ENCODE measurements around the gene PHF2. TPM values are rescaled to one million over a fixed set of nuclear protein-coding genes. Genes with fewer than 3 reads are reported as not detected.

Gene PHF2
- total RNA-seq, 1 donor from 2014 or later, result 40.3 TPM

DNA sequence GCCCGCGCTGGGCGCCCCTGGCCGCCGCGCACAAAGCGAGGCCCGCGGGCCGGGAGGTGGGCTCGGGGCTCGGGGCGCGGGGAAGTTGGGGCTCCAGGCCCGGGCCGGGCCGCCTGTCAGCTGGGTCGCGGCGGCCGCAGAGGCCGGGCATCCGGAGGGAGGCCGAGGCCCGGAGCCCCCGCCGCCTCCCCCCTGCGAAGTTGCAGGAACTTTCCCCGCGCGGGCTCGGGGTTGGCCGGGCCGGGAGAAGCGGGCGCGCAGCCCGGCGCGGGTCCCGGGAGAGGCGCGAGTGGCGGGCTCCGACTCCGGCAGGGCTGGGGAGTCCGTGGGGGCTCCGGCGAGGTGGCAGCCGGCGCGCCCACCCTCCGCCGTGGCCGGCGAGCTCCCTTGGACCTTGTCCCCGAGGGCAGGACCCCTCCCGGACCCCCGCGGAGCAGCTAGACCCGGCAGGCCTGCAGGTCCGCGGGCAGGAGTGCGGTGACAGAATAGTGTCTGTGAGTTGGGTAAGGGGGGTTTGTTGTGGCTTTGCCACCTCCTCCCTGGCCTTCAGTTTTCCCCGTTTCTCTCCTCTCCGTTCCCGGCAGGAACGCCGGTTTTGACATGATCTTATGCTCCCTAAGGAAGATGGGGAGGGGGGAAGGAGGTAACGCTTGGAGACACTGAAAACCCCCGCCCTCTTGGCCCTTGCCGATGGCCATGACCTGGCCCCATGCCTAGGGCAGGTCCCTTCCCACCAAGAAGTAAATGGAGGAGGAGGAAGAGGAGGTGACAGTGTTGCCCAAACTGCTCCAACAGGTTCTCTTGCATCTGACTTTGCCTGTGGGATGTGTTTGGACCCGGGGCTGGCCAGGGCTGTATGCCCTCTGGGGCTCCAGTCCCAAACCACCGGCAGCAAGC lies 942 bp downstream of the PHF2 start:
- no peaks in the 10 kb centered on the region for H3K36me3 Mint-ChIP-seq (ENCODE audit: unreplicated experiment)
- H3K27me3 Mint-ChIP-seq (ENCODE audit: unreplicated experiment), result no peaks in the 10 kb centered on the region
- H3K4me1 Mint-ChIP-seq (ENCODE audit: unreplicated experiment), result peaks cover 61% of the 10 kb centered on the region
- peak; percentile 84 for DNase-seq (ENCODE audit: extremely low spot score, unreplicated experiment)
- peak overlapping the region; percentile 81 for H3K27ac Mint-ChIP-seq (ENCODE audit: unreplicated experiment)
- TF ChIP-seq, protein P1, sequence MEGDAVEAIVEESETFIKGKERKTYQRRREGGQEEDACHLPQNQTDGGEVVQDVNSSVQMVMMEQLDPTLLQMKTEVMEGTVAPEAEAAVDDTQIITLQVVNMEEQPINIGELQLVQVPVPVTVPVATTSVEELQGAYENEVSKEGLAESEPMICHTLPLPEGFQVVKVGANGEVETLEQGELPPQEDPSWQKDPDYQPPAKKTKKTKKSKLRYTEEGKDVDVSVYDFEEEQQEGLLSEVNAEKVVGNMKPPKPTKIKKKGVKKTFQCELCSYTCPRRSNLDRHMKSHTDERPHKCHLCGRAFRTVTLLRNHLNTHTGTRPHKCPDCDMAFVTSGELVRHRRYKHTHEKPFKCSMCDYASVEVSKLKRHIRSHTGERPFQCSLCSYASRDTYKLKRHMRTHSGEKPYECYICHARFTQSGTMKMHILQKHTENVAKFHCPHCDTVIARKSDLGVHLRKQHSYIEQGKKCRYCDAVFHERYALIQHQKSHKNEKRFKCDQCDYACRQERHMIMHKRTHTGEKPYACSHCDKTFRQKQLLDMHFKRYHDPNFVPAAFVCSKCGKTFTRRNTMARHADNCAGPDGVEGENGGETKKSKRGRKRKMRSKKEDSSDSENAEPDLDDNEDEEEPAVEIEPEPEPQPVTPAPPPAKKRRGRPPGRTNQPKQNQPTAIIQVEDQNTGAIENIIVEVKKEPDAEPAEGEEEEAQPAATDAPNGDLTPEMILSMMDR (IDR thresholded peaks at IDR 0.05), result no peak
- no peaks in the 10 kb centered on the region for H3K9me3 Mint-ChIP-seq (ENCODE audit: unreplicated experiment)
- peak overlapping the region; percentile 81 for H3K4me3 Mint-ChIP-seq (ENCODE audit: unreplicated experiment)

DNA sequence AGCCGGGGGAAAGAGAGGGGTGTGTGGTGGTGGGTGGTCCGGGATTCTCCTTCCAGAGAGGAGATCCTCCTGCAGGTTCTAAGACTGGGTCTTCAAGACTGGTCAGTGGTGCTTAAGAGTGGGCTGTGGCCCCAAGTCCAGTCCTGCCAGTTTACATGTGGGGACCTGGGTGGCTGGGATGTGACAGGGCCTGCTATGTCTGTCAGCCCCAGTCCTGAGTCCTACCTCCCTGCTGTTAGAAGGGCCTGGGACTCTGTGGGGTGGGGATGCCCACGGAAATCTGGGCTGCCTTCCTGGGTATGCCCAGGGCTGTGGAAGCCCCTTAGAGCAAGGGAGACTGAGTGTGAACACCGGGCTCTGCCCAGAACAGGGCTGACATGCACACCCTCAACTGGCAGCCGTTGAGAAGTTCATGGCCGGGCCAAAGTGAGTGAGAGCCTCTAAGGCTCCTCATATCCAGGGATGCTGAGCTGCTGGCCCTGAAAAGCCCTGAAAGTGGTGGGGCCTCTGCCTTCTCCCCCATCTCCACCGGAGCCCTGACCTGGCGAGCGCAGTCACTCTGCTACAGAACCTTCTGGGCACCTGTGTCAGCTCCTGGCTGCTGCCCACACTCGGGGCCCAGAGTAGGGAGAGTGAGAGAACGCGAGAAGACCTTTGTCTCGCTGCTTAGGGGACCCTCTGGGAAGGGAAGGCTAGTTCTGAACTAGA lies 1.7 kb downstream of the PHF2 start:
- H3K9me3 Mint-ChIP-seq (ENCODE audit: unreplicated experiment), result no peaks in the 10 kb centered on the region
- H3K4me3 Mint-ChIP-seq (ENCODE audit: unreplicated experiment), result peak overlapping the region; percentile 81
- peak; percentile 78 for DNase-seq (ENCODE audit: extremely low spot score, unreplicated experiment)
- peaks cover 69% of the 10 kb centered on the region for H3K4me1 Mint-ChIP-seq (ENCODE audit: unreplicated experiment)
- no peaks in the 10 kb centered on the region for H3K36me3 Mint-ChIP-seq (ENCODE audit: unreplicated experiment)
- TF ChIP-seq, protein P1 (IDR thresholded peaks at IDR 0.05), result no peak
- no peaks in the 10 kb centered on the region for H3K27me3 Mint-ChIP-seq (ENCODE audit: unreplicated experiment)
- peak overlapping the region; percentile 81 for H3K27ac Mint-ChIP-seq (ENCODE audit: unreplicated experiment)

DNA sequence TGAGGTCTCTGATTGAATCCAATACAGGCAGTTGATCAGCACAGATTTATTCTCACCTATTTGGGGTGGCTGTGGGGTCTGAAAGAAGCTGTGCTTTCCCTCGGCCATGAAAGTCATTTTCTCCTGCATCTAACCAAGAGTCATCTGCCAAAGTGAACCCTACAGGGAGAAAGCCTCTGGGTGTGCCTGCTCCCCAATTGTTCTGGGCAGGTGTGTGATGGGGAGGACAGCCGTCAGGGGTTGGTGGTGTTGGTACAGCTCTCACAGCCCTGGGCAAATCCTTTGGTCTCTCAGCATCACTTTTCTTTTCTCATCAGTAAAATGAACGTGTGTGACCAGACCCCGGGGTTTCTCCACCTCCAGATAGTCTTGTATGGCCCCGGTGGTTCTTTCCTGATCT lies 2.5 kb downstream of the PHF2 start:
- H3K27me3 Mint-ChIP-seq (ENCODE audit: unreplicated experiment), result no peaks in the 10 kb centered on the region
- H3K36me3 Mint-ChIP-seq (ENCODE audit: unreplicated experiment), result no peaks in the 10 kb centered on the region
- no peak overlapping the region for H3K4me3 Mint-ChIP-seq (ENCODE audit: unreplicated experiment)
- H3K27ac Mint-ChIP-seq (ENCODE audit: unreplicated experiment), result peak overlapping the region; percentile 34
- no peaks in the 10 kb centered on the region for H3K9me3 Mint-ChIP-seq (ENCODE audit: unreplicated experiment)
- no peak for DNase-seq (ENCODE audit: extremely low spot score, unreplicated experiment)
- TF ChIP-seq, protein P1 (IDR thresholded peaks at IDR 0.05), result no peak
- H3K4me1 Mint-ChIP-seq (ENCODE audit: unreplicated experiment), result peaks cover 67% of the 10 kb centered on the region

DNA sequence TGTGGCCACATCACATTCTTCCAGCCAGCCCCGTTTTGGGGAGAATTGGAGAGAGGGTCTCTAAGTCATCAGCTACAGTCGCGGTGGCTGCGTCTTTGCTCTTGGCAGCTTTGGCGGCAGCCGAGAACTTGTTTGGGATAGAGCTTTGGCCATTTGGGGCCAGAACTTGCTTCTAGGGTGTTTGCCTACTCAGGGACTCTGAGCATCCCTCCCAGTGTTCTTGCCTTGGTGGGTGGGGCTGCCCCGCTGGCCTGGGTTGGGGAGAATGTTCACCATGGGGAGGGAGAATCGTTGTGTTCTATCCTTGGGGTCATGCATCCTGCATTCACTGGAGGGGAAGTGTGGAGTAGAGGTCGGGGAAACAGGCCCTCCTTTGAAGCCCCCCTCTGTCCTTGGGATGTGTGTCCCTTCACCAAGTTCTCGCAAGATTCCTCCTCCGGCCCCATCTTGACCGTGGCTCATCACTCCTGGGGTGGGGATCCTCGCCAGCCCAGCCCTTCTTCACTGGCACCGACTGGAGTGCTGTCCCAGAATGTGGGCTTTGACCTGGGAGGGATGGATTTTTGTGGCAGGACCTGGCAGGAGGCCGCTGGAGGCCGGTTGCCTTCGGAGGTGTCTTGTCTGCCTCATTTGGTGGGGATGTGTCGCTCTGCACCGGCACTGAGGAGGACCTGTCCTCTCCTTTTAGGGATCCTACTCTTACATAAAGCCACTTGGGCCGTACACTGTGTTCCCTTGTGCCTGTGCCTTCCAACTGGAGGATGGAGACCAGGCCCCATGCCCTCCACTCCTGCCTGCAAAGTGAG lies 3.5 kb downstream of the PHF2 start:
- H3K27ac Mint-ChIP-seq (ENCODE audit: unreplicated experiment), result peak overlapping the region; percentile 80
- no peak overlapping the region for H3K4me3 Mint-ChIP-seq (ENCODE audit: unreplicated experiment)

More for the DNA sequence above, 3.5 kb downstream of the PHF2 start:
- Mint-ChIP-seq H3K9me3 (ENCODE audit: unreplicated experiment) (no peaks in the 10 kb centered on the region), H3K4me1 (ENCODE audit: unreplicated experiment) (peaks cover 63% of the 10 kb centered on the region), H3K36me3 (ENCODE audit: unreplicated experiment) (peaks cover 4% of the 10 kb centered on the region), H3K27me3 (ENCODE audit: unreplicated experiment) (no peaks in the 10 kb centered on the region)
- DNase-seq (ENCODE audit: extremely low spot score, unreplicated experiment), result peak; percentile 71
- TF ChIP-seq, protein P1 (IDR thresholded peaks at IDR 0.05), result no peak

Measured in osteocyte (in vitro differentiated cells).